Nephron progenitor cell (in vitro differentiated cells): ENCODE data around the gene TNIP3.

Source experiments
- DNase-seq: peaks from one replicate; pipeline ENCODE4 v3.0.0; 2021
- H3K27ac Mint-ChIP-seq: 2 replicates; pipeline ENCODE4 v1.8.0; 2021; ENCODE audit warnings: mild to moderate bottlenecking, moderate library complexity, mixed read lengths
- H3K27me3 Mint-ChIP-seq: 2 replicates; pipeline ENCODE4 v1.8.0; 2021; ENCODE audit warnings: mild to moderate bottlenecking, low read depth, mixed read lengths; ENCODE audit not compliant: poor library complexity
- H3K36me3 Mint-ChIP-seq: 2 replicates; pipeline ENCODE4 v1.8.0; 2021; ENCODE audit warnings: low read depth, mixed read lengths
- H3K4me1 Mint-ChIP-seq: 2 replicates; pipeline ENCODE4 v1.8.0; 2021; ENCODE audit warnings: mixed read lengths
- H3K4me3 Mint-ChIP-seq: 2 replicates; pipeline ENCODE4 v1.8.0; 2021; ENCODE audit warnings: mild to moderate bottlenecking, moderate library complexity, mixed read lengths
- H3K9me3 Mint-ChIP-seq: 2 replicates; pipeline ENCODE4 v1.8.0; 2021; ENCODE audit warnings: mild to moderate bottlenecking, moderate library complexity, mixed read lengths
- TF ChIP-seq, protein P1 (sequence below): fragments of 200-600 bp; sonication (generic); IDR thresholded peaks from 2 replicates; pipeline ENCODE4 v1.5.0; 2021; ENCODE audit warnings: antibody characterized with exemption

Gene TNIP3

DNA sequence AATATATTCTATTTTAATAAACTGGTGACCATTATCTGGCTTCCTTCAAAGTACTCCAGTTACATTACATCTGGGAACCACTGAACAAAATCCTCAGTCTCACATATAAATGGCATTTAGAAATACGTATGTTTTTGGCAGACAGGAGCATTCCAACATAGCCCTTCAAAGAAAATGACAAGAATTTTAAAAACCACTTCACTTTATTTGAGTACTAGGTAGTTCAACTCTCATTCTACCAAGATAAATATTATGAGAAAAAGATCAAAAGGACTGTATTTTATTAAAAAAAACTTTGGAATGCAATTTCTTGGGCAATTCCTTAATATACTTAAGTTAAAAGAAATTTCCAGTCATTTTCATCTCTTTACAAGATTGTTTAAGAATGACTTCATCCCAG is 17.6 kb downstream of the TNIP3 start:
- Mint-ChIP-seq H3K9me3 (no peaks in the 10 kb centered on the region), H3K27me3 (no peaks in the 10 kb centered on the region), H3K27ac (no peak overlapping the region), H3K4me1 (peaks cover 5% of the 10 kb centered on the region), H3K4me3 (no peak overlapping the region), H3K36me3 (no peaks in the 10 kb centered on the region)
- no peak for DNase-seq
- TF ChIP-seq, protein P1, sequence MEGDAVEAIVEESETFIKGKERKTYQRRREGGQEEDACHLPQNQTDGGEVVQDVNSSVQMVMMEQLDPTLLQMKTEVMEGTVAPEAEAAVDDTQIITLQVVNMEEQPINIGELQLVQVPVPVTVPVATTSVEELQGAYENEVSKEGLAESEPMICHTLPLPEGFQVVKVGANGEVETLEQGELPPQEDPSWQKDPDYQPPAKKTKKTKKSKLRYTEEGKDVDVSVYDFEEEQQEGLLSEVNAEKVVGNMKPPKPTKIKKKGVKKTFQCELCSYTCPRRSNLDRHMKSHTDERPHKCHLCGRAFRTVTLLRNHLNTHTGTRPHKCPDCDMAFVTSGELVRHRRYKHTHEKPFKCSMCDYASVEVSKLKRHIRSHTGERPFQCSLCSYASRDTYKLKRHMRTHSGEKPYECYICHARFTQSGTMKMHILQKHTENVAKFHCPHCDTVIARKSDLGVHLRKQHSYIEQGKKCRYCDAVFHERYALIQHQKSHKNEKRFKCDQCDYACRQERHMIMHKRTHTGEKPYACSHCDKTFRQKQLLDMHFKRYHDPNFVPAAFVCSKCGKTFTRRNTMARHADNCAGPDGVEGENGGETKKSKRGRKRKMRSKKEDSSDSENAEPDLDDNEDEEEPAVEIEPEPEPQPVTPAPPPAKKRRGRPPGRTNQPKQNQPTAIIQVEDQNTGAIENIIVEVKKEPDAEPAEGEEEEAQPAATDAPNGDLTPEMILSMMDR, result no peak

DNA sequence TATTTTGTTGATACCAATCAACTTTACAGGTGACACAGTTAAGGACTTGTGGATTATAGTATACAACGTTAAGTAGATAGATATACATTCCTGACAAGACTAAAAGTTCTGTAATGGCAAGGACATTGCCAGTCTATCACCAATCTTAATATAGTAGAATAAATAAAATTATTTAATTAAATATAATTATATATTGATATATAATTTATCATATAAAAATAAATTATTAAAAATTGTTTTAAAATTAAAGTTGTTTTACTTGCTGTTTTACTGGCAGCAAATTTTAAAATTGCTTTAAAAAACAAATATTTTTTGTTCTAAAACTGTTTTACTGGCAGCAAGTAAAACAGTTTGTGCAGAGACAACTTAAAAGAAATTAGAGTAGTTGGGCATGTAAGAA is 18.7 kb downstream of the TNIP3 start:
- H3K4me3 Mint-ChIP-seq, result no peak overlapping the region
- H3K4me1 Mint-ChIP-seq, result peaks cover 5% of the 10 kb centered on the region
- no peaks in the 10 kb centered on the region for H3K27me3 Mint-ChIP-seq
- TF ChIP-seq, protein P1, result no peak
- no peaks in the 10 kb centered on the region for H3K36me3 Mint-ChIP-seq
- H3K9me3 Mint-ChIP-seq, result no peaks in the 10 kb centered on the region
- no peak for DNase-seq
- no peak overlapping the region for H3K27ac Mint-ChIP-seq

DNA sequence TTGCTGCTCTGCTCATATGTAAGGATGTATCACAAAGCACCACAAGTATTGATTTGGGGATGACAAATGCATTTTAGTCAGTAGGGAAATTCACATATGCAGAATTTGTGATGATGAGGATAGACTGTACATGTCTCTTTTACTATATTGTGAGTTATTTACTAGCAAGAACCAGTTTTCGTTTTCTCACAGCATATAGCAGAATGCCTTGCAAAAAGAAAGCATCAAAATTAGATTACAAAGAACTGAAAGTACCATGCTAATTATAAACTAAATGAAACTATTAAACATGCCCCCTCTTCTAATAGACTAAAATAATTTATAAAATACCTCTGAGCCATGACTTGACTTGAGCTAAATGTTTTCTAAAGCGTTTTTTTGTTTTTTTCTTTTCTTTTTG is 20.1 kb downstream of the TNIP3 start:
- Mint-ChIP-seq H3K36me3 (no peaks in the 10 kb centered on the region), H3K4me3 (no peak overlapping the region), H3K4me1 (peaks cover 5% of the 10 kb centered on the region), H3K27ac (no peak overlapping the region), H3K9me3 (no peaks in the 10 kb centered on the region), H3K27me3 (no peaks in the 10 kb centered on the region)
- no peak for DNase-seq
- TF ChIP-seq, protein P1, result no peak

DNA sequence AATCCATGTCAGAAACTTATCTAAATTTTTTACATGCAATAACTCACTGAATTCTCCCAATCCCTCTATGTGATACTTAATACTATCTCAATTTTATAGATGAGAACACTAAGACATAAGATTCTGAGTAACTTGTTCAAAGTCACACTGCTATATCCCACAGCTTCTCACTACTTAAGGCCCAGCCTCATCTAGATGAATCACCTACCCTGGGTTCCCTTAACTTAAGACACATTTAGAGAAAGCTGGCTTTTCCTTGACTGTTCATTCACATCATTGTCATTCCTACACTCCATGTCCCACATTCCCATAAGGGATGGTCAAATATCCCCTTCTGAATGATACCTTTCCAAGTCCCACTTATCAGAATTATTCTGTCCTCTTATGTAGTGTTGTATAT is 21.0 kb downstream of the TNIP3 start:
- DNase-seq, result no peak
- Mint-ChIP-seq H3K4me3 (no peak overlapping the region), H3K9me3 (no peaks in the 10 kb centered on the region), H3K27me3 (no peaks in the 10 kb centered on the region), H3K4me1 (peaks cover 5% of the 10 kb centered on the region), H3K36me3 (no peaks in the 10 kb centered on the region), H3K27ac (no peak overlapping the region)
- TF ChIP-seq, protein P1, result no peak

DNA sequence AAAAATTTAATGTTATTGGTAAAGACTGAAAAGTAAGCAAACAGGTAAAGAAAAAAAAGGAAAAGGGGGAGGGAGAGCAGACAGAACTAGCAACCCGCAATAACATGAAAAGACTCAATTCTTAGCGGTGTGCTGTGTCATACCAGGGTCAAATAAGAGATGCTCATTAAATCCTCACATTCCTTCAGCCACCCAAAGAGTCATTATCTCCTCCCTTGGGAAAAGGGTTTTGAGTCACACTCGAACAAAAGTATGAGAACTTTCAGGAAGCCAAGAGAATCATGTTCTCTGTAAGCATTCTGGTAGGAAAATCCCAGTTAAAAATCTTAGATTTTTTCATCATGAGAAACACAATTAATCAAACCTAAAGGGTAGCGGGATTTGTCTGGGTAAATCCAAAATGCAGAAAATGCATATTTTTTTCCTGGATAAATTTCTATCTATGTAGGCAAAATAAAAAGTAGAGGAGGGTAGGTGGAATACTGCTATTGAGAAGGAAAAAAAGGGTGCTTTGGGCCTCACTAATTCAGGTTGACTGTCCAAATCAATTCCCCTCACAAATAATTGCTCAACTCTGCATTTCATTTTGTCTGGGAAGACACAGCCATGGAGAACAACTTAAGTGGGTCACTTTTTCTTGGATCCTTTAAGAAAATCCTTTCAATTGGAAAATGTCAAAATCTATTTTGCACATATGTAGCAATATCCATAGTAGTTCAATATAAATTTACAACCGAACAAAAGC is 23.2 kb downstream of the TNIP3 start:
- Mint-ChIP-seq H3K4me1 (no peaks in the 10 kb centered on the region), H3K36me3 (no peaks in the 10 kb centered on the region), H3K4me3 (no peak overlapping the region), H3K27me3 (no peaks in the 10 kb centered on the region), H3K9me3 (no peaks in the 10 kb centered on the region), H3K27ac (no peak overlapping the region)
- TF ChIP-seq, protein P1, result no peak
- no peak for DNase-seq
